ENCODE measurements around the gene DNAAF5. TPM values are rescaled to one million over a fixed set of nuclear protein-coding genes. Genes with fewer than 3 reads are reported as not detected.

DNAAF5 gene
- total and polyA plus RNA-seq, 2 of the 4 experiments (the other 2 are of a cell fraction) = 12.4 to 32.6 TPM

GRCh38 chr7:707296-708000 lies 19.1 kb upstream of the DNAAF5 start:
- ATAC-seq (ENCODE audit: low read depth) = no peak
- no TSS peak for BruUV-seq (replicated peaks)

More at GRCh38 chr7:707296-708000, 19.1 kb upstream of the DNAAF5 start:
- H2BK5ac ChIP-seq (ENCODE audit: low read depth, low read length, poor library complexity, severe bottlenecking) = no peak overlapping the region
- no peak overlapping the region for H2BK120ac ChIP-seq (ENCODE audit: low read depth, low read length)
- H4K5ac ChIP-seq (ENCODE audit: low read depth, low read length) = no peak overlapping the region
- in situ Hi-C loops (cut with MboI; ENCODE audit: low sequenced_read_pairs) = no loop called here
- H4K91ac ChIP-seq (ENCODE audit: insufficient read depth, low read depth, low read length) = no peak overlapping the region
- H3K36me3 ChIP-seq (ENCODE audit: control insufficient read depth, insufficient read depth, low read length) = 0 out of 2 replicates have a peak, but pooled peaks cover 1% of the 10 kb centered on the region
- no peaks in the 10 kb centered on the region; the same call in 1 of the 2 replicates for H3K27me3 ChIP-seq (ENCODE audit: control insufficient read depth, insufficient read depth, low read length)
- POLR2A ChIA-PET (ENCODE audit: unreplicated experiment) = no interaction called here
- H3K4me3 ChIP-seq (ENCODE audit: insufficient read depth, low read depth, low read length) = no peak overlapping the region
- H3K4me2 ChIP-seq (ENCODE audit: low read depth, low read length) = no peak overlapping the region
- dilution Hi-C loops (cut with HindIII; ENCODE audit: low sequenced_read_pairs, unreplicated experiment) = no loop called here
- H3K23ac ChIP-seq (ENCODE audit: low read depth, low read length) = no peak overlapping the region
- 0 out of 2 replicates have a peak, but pooled peaks cover 3% of the 10 kb centered on the region for H3K9me3 ChIP-seq (ENCODE audit: control insufficient read depth, insufficient read depth, low read length)
- no peak overlapping the region for H2AFZ ChIP-seq (replicated peaks; ENCODE audit: low read length, poor library complexity)
- no peak overlapping the region for H3K27ac ChIP-seq (ENCODE audit: insufficient read depth, low read length)
- H3K4me1 ChIP-seq (ENCODE audit: control insufficient read depth, insufficient read depth, low read length) = 0 out of 2 replicates have a peak, but pooled peaks cover 1% of the 10 kb centered on the region
- no peak overlapping the region for H2AK5ac ChIP-seq (ENCODE audit: low read depth, low read length)
- no peak overlapping the region for H2BK15ac ChIP-seq (ENCODE audit: low read depth, low read length)
- 100% methylated on average over 3 of the region's 17 CpGs; no CpG with 5 or more reads in 1 of the 2 experiments for WGBS, 2 experiments (ENCODE audit: extremely low coverage in 2 of 2, insufficient read length in 1 of 2)
- H2BK20ac ChIP-seq (ENCODE audit: low read depth, low read length) = no peak overlapping the region
- CTCF ChIA-PET = no interaction called here
- H2AK9ac ChIP-seq (replicated peaks; ENCODE audit: low read depth, low read length, poor library complexity) = no peak overlapping the region
- no peak overlapping the region for H3K14ac ChIP-seq (replicated peaks; ENCODE audit: low read depth, low read length)
- TF ChIP-seq, protein P1, sequence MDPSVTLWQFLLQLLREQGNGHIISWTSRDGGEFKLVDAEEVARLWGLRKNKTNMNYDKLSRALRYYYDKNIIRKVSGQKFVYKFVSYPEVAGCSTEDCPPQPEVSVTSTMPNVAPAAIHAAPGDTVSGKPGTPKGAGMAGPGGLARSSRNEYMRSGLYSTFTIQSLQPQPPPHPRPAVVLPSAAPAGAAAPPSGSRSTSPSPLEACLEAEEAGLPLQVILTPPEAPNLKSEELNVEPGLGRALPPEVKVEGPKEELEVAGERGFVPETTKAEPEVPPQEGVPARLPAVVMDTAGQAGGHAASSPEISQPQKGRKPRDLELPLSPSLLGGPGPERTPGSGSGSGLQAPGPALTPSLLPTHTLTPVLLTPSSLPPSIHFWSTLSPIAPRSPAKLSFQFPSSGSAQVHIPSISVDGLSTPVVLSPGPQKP (IDR thresholded peaks at IDR 0.05; ENCODE audit: borderline replicate concordance, low read depth, low read length) = no peak
- TF ChIP-seq MAZ (IDR thresholded peaks at IDR 0.05; ENCODE audit: borderline replicate concordance, low read depth, low read length) = no peak
- no peak for TF ChIP-seq MAFK (IDR thresholded peaks at IDR 0.05; ENCODE audit: low read depth, low read length)
- no peak for TF ChIP-seq NFE2L2 (IDR thresholded peaks at IDR 0.05; ENCODE audit: low read depth, low read length)
- TF ChIP-seq RAD21 (IDR thresholded peaks at IDR 0.05; ENCODE audit: low read length) = no peak
- no peak for TF ChIP-seq BHLHE40 (IDR thresholded peaks at IDR 0.05; ENCODE audit: low read depth, low read length)
- no peak for TF ChIP-seq SMC3 (IDR thresholded peaks at IDR 0.05; ENCODE audit: low read depth, low read length)
- TF ChIP-seq, protein P2, sequence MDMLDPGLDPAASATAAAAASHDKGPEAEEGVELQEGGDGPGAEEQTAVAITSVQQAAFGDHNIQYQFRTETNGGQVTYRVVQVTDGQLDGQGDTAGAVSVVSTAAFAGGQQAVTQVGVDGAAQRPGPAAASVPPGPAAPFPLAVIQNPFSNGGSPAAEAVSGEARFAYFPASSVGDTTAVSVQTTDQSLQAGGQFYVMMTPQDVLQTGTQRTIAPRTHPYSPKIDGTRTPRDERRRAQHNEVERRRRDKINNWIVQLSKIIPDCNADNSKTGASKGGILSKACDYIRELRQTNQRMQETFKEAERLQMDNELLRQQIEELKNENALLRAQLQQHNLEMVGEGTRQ (IDR thresholded peaks at IDR 0.05; ENCODE audit: low read depth, low read length) = no peak
- TF ChIP-seq RCOR1 (IDR thresholded peaks at IDR 0.05; ENCODE audit: insufficient replicate concordance, low read length) = no peak
- no peak for TF ChIP-seq RFX5 (IDR thresholded peaks at IDR 0.05; ENCODE audit: low read depth, low read length)
- TF ChIP-seq POLR2A (IDR thresholded peaks at IDR 0.05; ENCODE audit: low read depth, low read length) = no peak
- TF ChIP-seq MXI1 (IDR thresholded peaks at IDR 0.05; ENCODE audit: borderline replicate concordance, low read depth, low read length) = no peak
- no peak for TF ChIP-seq CEBPB (IDR thresholded peaks at IDR 0.05; ENCODE audit: low read depth, low read length)
- TF ChIP-seq FOS (IDR thresholded peaks at IDR 0.05; ENCODE audit: low read depth, low read length) = no peak
- no peak for TF ChIP-seq CHD1 (IDR thresholded peaks at IDR 0.05; ENCODE audit: low read depth, low read length)
- TF ChIP-seq, protein P3, sequence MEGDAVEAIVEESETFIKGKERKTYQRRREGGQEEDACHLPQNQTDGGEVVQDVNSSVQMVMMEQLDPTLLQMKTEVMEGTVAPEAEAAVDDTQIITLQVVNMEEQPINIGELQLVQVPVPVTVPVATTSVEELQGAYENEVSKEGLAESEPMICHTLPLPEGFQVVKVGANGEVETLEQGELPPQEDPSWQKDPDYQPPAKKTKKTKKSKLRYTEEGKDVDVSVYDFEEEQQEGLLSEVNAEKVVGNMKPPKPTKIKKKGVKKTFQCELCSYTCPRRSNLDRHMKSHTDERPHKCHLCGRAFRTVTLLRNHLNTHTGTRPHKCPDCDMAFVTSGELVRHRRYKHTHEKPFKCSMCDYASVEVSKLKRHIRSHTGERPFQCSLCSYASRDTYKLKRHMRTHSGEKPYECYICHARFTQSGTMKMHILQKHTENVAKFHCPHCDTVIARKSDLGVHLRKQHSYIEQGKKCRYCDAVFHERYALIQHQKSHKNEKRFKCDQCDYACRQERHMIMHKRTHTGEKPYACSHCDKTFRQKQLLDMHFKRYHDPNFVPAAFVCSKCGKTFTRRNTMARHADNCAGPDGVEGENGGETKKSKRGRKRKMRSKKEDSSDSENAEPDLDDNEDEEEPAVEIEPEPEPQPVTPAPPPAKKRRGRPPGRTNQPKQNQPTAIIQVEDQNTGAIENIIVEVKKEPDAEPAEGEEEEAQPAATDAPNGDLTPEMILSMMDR (conservative IDR thresholded peaks at IDR 0.05; ENCODE audit: low read depth, low read length) = no peak
- intact Hi-C loops (cut with micrococcal nuclease) = no loop called here
- H3K79me1 ChIP-seq (ENCODE audit: low read depth in 1 of 2, low read length in 2 of 2) = no peaks in the 10 kb centered on the region
- H3K9me1 ChIP-seq (ENCODE audit: insufficient read depth, low read length) = no peaks in the 10 kb centered on the region; the same call in 1 of the 2 replicates
- H4K8ac ChIP-seq (ENCODE audit: low read depth in 2 of 2, low read length in 2 of 2) = no peak overlapping the region
- no peak overlapping the region for H3K9ac ChIP-seq (ENCODE audit: low read depth, low read length)
- no peak overlapping the region for H3K4ac ChIP-seq (ENCODE audit: low read depth, low read length)
- no peak overlapping the region for H3K56ac ChIP-seq (ENCODE audit: extremely low read depth, insufficient read depth, low read length)
- no peak overlapping the region for H3K18ac ChIP-seq (ENCODE audit: low read depth, low read length)
- DNase-seq = no peak
- no peaks in the 10 kb centered on the region for H4K20me1 ChIP-seq (ENCODE audit: insufficient read depth, low read length)
